Endothelial cell of umbilical vein (primary cell): ENCODE measurements around the gene UFD1.

Experiments used
- CTCF ChIP-seq, 2 donors: IDR thresholded peaks; 1 replicate in 1 of 2; 2 replicates in 1 of 2; pipeline ENCODE4 v1.5.1; 2011; ENCODE audit warnings: low read length in 2 of 2, mild to moderate bottlenecking in 2 of 2, moderate library complexity in 2 of 2, control low read depth in 1 of 2, inconsistent platforms in 1 of 2, low read depth in 1 of 2; ENCODE audit not compliant: insufficient read depth in 1 of 2; ENCODE audit errors: extremely low read depth in 1 of 2
- POLR2A ChIP-seq: IDR thresholded peaks from 2 replicates; pipeline ENCODE4 v1.6.1; 2012; ENCODE audit warnings: low read depth, mild to moderate bottlenecking, control low read depth, low read length

DNA sequence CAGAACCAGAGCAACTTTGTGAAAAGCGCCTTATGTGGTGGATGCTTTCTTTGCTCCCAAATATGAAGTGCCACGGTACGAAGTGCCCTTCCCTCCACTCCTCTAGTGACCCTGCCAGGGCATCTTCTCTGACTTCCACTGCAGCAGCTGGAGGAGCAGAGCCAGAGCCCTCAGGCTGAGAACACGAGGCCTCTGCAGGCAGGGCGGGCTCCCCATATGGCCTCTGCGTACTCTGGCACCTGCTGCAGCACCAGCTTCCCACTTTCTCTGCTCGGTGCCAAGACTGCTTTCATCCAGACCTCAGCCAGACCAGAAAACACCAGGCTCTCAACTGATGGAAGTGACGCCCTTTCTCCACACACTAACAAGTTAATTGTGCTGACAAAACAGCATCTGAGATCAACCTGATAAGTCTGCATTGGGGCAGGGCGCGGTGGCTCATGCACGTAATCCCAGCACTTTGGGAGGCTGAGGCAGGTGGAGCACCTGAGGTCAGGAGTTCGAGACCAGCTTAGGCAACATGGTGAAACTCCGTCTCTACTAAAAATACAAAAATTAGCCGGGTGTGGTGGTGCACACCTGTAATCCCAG is 12.8 kb downstream of the UFD1 start:
- TF ChIP-seq CTCF (IDR thresholded peaks at IDR 0.05; ENCODE audit: extremely low read depth in 1 of 2, insufficient read depth in 1 of 2, low read depth in 1 of 2, low read length in 2 of 2) (no peak), POLR2A (no peak)
